ENCODE data around the gene BCOR. TPM values are rescaled to one million over a fixed set of nuclear protein-coding genes. Genes with fewer than 3 reads are reported as not detected.

Gene BCOR
- total RNA-seq, 1 experiment from 2014 or later, result 35.1 TPM

DNA sequence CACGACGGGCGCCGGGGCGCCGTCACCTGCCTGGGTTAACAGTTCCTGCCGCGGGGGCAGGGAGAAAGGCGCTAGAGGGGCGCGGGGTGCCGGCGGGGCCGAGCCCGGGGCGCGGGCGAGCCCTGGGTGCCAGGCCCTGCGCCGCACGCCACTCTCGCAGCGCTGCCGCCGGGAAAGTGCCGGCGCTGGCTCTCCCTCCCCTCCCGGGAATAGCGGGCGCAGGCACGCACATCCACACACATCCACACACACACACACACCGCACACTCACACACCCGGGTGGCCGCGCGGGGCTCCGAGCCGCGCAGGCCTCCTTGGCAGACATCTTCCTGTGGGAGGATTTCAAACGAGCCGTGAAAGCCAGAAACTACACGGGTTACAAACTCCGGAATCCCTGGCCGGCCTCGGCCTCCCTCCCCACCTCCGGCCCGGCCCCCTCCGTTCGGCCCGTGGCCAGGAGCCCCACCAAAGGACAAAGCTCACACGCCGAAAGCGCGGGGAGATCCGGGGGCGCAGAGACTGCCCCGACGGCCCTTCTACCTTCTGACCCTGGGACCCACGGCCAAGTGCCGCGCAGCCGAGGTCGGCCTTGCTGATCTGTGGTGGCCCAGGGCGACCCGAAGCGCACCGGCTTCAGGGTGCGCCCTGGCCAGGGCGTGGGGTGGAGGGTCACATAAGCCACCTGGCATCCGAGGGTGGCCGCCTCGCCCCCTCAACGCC, 92.3 kb downstream of the BCOR start:
- Histone ChIP-seq H3K36me3 (ENCODE audit: control insufficient read depth in 1 of 2, insufficient read depth in 2 of 2, low read length in 2 of 2) (no peaks in the 10 kb centered on the region), H3K79me2 (ENCODE audit: insufficient read depth, low read length) (no peaks in the 10 kb centered on the region), H3K4me3 (replicated peaks in 1 of 2; ENCODE audit: low read depth in 1 of 2, low read length in 2 of 2) (no peak overlapping the region), H3K4me1 (ENCODE audit: control insufficient read depth in 1 of 2, insufficient read depth in 2 of 2, low read length in 2 of 2) (no peaks in the 10 kb centered on the region; a peak in 1 of 4 replicates), H4K20me1 (ENCODE audit: insufficient read depth) (no peaks in the 10 kb centered on the region), H3K9ac (ENCODE audit: low read length) (no peak overlapping the region), H2AFZ (ENCODE audit: low read depth, low read length, poor library complexity, severe bottlenecking) (no peak overlapping the region), H3K4me2 (ENCODE audit: low read length) (no peak overlapping the region), H3K27me3 (ENCODE audit: insufficient read depth, low read length) (no peaks in the 10 kb centered on the region), H3K9me3 (ENCODE audit: control insufficient read depth in 1 of 2, insufficient read depth in 1 of 2, low read depth in 1 of 2, low read length in 2 of 2) (no peaks in the 10 kb centered on the region), H3K27ac (ENCODE audit: low read depth, low read length) (no peak overlapping the region), H3K9me2 (ENCODE audit: insufficient read depth) (no peaks in the 10 kb centered on the region)
- no TSS peak for BruUV-seq (replicated peaks)
- RAD21 ChIA-PET (ENCODE audit: low non-redundant PET in 1 of 2, low total read pairs in 2 of 2, uncharacterized antibody in 2 of 2, unreplicated experiment in 2 of 2), result no interaction called here
- intact Hi-C loops (cut with micrococcal nuclease), result no loop called here
- no peak for DNase-seq (ENCODE audit: low read depth, low spot score)
- no peak for ATAC-seq
- POLR2A ChIA-PET, result no interaction called here
- CTCF ChIA-PET, result no interaction called here
- TF ChIP-seq EZH2 (IDR thresholded peaks at IDR 0.05), result no peak
- TF ChIP-seq POLR2A (IDR thresholded peaks at IDR 0.05; ENCODE audit: borderline replicate concordance, extremely low read depth, insufficient read depth, insufficient read length), result no peak
- TF ChIP-seq, protein P1, sequence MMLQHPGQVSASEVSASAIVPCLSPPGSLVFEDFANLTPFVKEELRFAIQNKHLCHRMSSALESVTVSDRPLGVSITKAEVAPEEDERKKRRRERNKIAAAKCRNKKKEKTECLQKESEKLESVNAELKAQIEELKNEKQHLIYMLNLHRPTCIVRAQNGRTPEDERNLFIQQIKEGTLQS (IDR thresholded peaks at IDR 0.05), result no peak
- TF ChIP-seq CTCF (IDR thresholded peaks at IDR 0.05 in 2 of 3, conservative IDR thresholded peaks at IDR 0.05 in 1 of 3; ENCODE audit: borderline replicate concordance in 1 of 3, insufficient read depth in 1 of 3, low read depth in 2 of 3, low read length in 2 of 3), result no peak
- TF ChIP-seq JUND (IDR thresholded peaks at IDR 0.05), result no peak
- no peak for TF ChIP-seq EGR1 (IDR thresholded peaks at IDR 0.05; ENCODE audit: low read depth)
- TF ChIP-seq TCF7L2 (IDR thresholded peaks at IDR 0.05; ENCODE audit: borderline replicate concordance, extremely low read depth, insufficient read depth, insufficient read length), result no peak
- no peak for TF ChIP-seq ZFX (IDR thresholded peaks at IDR 0.05)
- TF ChIP-seq SIN3A (IDR thresholded peaks at IDR 0.05; ENCODE audit: low read depth), result no peak
- no peak for TF ChIP-seq CEBPB (IDR thresholded peaks at IDR 0.05; ENCODE audit: low read depth)
- no peak for TF ChIP-seq YY1 (IDR thresholded peaks at IDR 0.05; ENCODE audit: extremely low read depth, insufficient replicate concordance, low read depth, low read length)
- TF ChIP-seq SRF (IDR thresholded peaks at IDR 0.05; ENCODE audit: low read depth), result no peak
- no peak for TF ChIP-seq RAD21 (IDR thresholded peaks at IDR 0.05; ENCODE audit: low read depth)
- TF ChIP-seq ZNF274 (IDR thresholded peaks at IDR 0.05; ENCODE audit: low read depth, low read length), result no peak
- no peak for TF ChIP-seq ELF1 (IDR thresholded peaks at IDR 0.05; ENCODE audit: borderline replicate concordance, low read depth)
